ENCODE data around the gene LCMT1. TPM values are rescaled to one million over a fixed set of nuclear protein-coding genes. Genes with fewer than 3 reads are reported as not detected.
"Not testable (repeated sequence)": the region's sequence is repeated elsewhere in the genome, so short reads cannot be mapped to it uniquely, and the experiment has no call there.

The LCMT1 gene
- total RNA-seq, 3 donors from 2014 or later, result 41.7 to 55.7 (median 55.7) TPM

DNA sequence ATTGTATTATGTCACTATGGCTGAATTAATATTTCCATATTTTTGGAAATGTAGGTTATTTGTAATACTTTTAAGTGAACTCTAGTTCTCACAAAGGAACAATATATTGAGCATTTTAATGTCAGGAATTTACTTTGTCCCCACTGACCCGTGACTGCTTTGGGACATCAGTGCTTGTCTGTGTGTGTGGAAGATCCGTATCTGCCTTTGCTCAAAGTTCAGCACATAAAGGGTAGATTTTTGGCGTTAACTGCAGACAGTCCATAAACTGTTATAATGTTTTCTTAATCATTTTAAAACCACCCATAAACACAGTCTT lies 65.9 kb downstream of the LCMT1 start:
- intact Hi-C loops (cut with DNase I, micrococcal nuclease), result no loop called here
- H3K9me3 ChIP-seq, result no peaks in the 10 kb centered on the region
- TF ChIP-seq, protein P1, sequence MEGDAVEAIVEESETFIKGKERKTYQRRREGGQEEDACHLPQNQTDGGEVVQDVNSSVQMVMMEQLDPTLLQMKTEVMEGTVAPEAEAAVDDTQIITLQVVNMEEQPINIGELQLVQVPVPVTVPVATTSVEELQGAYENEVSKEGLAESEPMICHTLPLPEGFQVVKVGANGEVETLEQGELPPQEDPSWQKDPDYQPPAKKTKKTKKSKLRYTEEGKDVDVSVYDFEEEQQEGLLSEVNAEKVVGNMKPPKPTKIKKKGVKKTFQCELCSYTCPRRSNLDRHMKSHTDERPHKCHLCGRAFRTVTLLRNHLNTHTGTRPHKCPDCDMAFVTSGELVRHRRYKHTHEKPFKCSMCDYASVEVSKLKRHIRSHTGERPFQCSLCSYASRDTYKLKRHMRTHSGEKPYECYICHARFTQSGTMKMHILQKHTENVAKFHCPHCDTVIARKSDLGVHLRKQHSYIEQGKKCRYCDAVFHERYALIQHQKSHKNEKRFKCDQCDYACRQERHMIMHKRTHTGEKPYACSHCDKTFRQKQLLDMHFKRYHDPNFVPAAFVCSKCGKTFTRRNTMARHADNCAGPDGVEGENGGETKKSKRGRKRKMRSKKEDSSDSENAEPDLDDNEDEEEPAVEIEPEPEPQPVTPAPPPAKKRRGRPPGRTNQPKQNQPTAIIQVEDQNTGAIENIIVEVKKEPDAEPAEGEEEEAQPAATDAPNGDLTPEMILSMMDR (IDR thresholded peaks at IDR 0.05), result no peak
- H3K36me3 ChIP-seq (ENCODE audit: low read depth), result no peaks in the 10 kb centered on the region
- ATAC-seq, result no peak
- H3K4me3 ChIP-seq, result no peak overlapping the region
- peak in 1 of 3 donors; percentile 53 for DNase-seq
- peaks cover 9% of the 10 kb centered on the region for H3K4me1 ChIP-seq (ENCODE audit: low read depth)

DNA sequence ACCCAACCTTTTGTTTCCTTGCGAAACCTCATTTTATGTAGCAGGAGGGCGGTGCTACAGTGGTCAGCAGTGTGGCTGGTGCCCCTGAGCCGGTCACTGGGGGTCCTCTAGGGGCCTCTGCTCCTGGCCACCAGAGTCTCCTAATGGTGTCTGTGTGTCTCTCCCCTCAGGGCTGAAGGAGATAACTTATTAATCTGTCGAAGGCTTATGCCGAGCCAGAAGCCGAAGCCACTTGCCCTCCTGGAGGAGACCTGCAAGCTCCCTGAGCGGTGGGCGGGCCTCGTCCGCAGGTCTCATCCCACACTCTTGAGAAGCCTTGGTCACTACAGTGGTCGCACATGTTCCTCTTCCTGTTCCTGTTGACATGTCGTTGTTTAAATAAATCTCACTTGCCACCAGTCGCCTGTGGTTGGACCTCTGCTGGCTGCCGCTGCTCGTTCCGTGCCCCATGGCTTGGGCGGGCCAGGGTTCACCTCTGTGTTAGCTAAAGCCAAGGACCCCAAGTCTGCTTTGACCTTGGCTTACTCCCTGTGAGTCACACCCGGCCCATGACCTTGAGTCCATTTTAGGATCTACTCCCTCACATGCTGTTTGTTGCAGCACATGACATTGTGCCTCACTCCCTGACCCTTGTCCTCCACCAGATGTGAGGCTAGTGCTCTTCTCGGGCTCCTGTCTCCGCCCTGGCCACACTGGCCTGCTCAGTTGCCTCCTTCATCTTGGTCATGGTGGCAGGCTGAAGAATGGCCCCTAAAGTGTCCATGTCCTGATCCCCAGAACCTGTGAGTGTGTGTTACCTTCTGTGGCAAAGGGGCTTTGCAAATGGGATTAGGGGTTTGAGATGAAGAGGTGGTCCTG lies 66.5 kb downstream of the LCMT1 start:
- ATAC-seq (peak; percentile 91), DNase-seq (peak; percentile 69 to 75 (median 71))
- Histone ChIP-seq H3K9me3 (no peaks in the 10 kb centered on the region), H3K36me3 (ENCODE audit: low read depth) (no peaks in the 10 kb centered on the region), H3K4me1 (ENCODE audit: low read depth) (peaks cover 9% of the 10 kb centered on the region), H3K4me3 (no peak overlapping the region)
- TF ChIP-seq, protein P1 (IDR thresholded peaks at IDR 0.05), result no peak
- intact Hi-C loops (cut with DNase I, micrococcal nuclease), result no loop called here

DNA sequence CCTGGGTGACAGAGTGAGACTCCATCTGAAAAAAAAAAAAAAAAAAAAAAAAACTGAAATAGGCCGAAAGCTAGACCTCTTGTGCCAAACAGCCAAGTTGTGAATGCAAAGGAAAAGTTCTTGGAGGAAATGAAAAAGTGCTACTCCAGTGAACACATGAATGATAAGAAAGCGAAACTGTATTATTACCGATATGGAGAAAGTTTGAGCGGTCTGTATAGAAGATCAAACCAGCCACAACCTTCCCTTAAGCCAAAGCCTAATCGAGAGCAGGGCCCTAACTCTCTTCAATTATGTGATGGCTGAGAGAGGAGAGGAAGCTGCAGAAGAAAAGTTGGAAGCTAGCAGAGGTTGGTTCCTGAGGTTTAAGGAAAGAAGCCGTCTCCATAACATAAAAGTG lies 69.7 kb downstream of the LCMT1 start:
- DNase-seq; H3K36me3 ChIP-seq (ENCODE audit: low read depth); H3K4me3 ChIP-seq; ATAC-seq; H3K4me1 ChIP-seq (ENCODE audit: low read depth); intact Hi-C loops (cut with DNase I, micrococcal nuclease); H3K9me3 ChIP-seq: not testable (repeated sequence)

DNA sequence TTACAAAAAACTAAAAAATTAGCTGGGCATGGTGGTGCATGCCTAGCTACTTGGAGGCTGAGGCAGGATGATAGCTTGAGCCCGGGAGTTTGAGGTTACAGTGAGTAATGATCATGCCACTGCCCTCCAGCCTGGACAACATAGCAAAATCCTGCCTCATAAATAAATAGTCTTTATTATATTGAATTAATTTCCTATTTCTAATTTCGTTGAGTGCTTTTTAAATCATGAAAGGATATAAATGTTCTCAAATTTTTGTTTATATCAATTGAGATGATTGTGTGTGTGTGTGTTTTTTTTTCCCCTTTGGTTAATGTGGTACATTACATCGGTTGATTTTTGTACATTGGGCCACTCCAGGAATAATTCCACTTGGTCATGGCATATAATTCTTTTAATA lies 73.2 kb downstream of the LCMT1 start:
- no peaks in the 10 kb centered on the region for H3K4me1 ChIP-seq (ENCODE audit: low read depth)
- no peak overlapping the region for H3K4me3 ChIP-seq
- no peak for DNase-seq
- TF ChIP-seq, protein P1 (IDR thresholded peaks at IDR 0.05), result no peak
- H3K36me3 ChIP-seq (ENCODE audit: low read depth), result no peaks in the 10 kb centered on the region
- ATAC-seq, result no peak
- no peaks in the 10 kb centered on the region for H3K9me3 ChIP-seq
- intact Hi-C loops (cut with DNase I, micrococcal nuclease), result no loop called here

DNA sequence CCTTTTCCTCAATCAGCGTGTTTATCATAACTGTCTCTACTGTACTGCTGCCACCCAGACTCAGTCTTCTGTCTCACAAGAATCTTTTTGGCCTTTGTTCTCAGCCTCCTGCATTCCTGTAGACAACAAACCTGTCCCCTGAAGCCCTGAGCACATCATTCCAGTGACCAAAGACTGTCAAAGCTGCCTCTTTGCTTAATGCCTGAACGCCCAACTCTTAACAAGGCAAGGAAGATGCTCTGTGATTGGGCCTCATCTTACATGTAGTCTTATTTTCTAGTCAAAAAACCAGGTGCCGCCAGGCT lies 75.9 kb downstream of the LCMT1 start:
- intact Hi-C loops (cut with DNase I, micrococcal nuclease), result no loop called here
- TF ChIP-seq, protein P1 (IDR thresholded peaks at IDR 0.05), result no peak
- Histone ChIP-seq H3K36me3 (ENCODE audit: low read depth) (no peaks in the 10 kb centered on the region), H3K4me1 (ENCODE audit: low read depth) (no peaks in the 10 kb centered on the region), H3K4me3 (no peak overlapping the region), H3K9me3 (no peaks in the 10 kb centered on the region)
- DNase-seq (no peak), ATAC-seq (no peak)

DNA sequence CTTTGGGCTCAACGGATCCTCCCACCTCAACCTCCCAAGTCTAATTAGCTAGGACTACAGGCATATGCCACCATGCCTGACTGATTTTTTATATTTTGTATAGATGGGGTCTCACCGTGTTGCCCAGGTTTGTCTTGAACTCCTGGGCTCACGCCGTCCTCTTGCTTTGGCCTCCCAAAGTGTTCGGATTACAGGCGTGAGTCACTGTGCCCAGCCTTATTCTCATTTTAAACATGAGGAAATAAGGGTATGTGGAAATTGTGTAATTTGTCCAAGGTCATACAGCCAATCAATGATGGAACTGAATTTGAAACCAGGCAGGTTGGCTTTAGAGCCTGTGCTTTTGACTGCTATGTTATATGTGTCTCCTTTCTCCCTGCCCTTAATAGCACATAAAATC lies 77.8 kb downstream of the LCMT1 start:
- H3K4me3 ChIP-seq, result no peak overlapping the region
- intact Hi-C loops (cut with DNase I, micrococcal nuclease), result no loop called here
- TF ChIP-seq, protein P1 (IDR thresholded peaks at IDR 0.05), result no peak
- ATAC-seq (no peak), DNase-seq (no peak)
- peaks cover 7% of the 10 kb centered on the region for H3K4me1 ChIP-seq (ENCODE audit: low read depth)
- no peaks in the 10 kb centered on the region for H3K36me3 ChIP-seq (ENCODE audit: low read depth)
- no peaks in the 10 kb centered on the region for H3K9me3 ChIP-seq
